WTC11 (cell line): ENCODE measurements around the gene TTC28.

Source experiments
- ATF2 ChIP-seq: sonication (generic); formaldehyde crosslinking; IDR thresholded peaks from 2 replicates; pipeline ENCODE4 v1.8.1; 2022; ENCODE audit warnings: low read depth, missing genetic modification reagents, borderline replicate concordance
- CREB1 ChIP-seq: sonication (generic); formaldehyde crosslinking; IDR thresholded peaks from 2 replicates; pipeline ENCODE4 v1.8.0; 2023; ENCODE audit warnings: mild to moderate bottlenecking, missing genetic modification reagents
- CTCF ChIP-seq: fragments of 200-600 bp; IDR thresholded peaks from 2 replicates; pipeline ENCODE4 v1.8.0; 2022; ENCODE audit warnings: antibody characterized with exemption
- ETV6 ChIP-seq: sonication (generic); formaldehyde crosslinking; IDR thresholded peaks from 2 replicates; pipeline ENCODE4 v1.8.1; 2022; ENCODE audit warnings: mild to moderate bottlenecking, missing genetic modification reagents
- FOXK1 ChIP-seq: sonication (generic); formaldehyde crosslinking; IDR thresholded peaks from 2 replicates; pipeline ENCODE4 v1.8.0; 2022; ENCODE audit warnings: mild to moderate bottlenecking, moderate library complexity, missing genetic modification reagents
- JAZF1 ChIP-seq: fragments of 250-450 bp; sonication (Bioruptor Pico); IDR thresholded peaks from 2 replicates; pipeline ENCODE4 v1.9.0; 2021; ENCODE audit warnings: moderate library complexity, mild to moderate bottlenecking, inconsistent platforms
- MAX ChIP-seq: sonication (generic); formaldehyde crosslinking; IDR thresholded peaks from 2 replicates; pipeline ENCODE4 v1.8.0; 2022; ENCODE audit warnings: mild to moderate bottlenecking, missing genetic modification reagents
- MLX ChIP-seq: sonication (generic); formaldehyde crosslinking; IDR thresholded peaks from 2 replicates; pipeline ENCODE4 v1.8.1; 2023; ENCODE audit warnings: mild to moderate bottlenecking, missing genetic modification reagents, moderate library complexity
- NR1H2 ChIP-seq: sonication (generic); formaldehyde crosslinking; IDR thresholded peaks from 2 replicates; pipeline ENCODE4 v1.9.0; 2021; ENCODE audit warnings: mild to moderate bottlenecking, moderate library complexity, missing genetic modification reagents
- NR2C2 ChIP-seq: sonication (generic); formaldehyde crosslinking; IDR thresholded peaks from 2 replicates; pipeline ENCODE4 v1.8.0; 2022; ENCODE audit warnings: mild to moderate bottlenecking, missing genetic modification reagents
- USF1 ChIP-seq: sonication (generic); formaldehyde crosslinking; IDR thresholded peaks from 2 replicates; pipeline ENCODE4 v1.8.0; 2022; ENCODE audit warnings: mild to moderate bottlenecking, missing genetic modification reagents
- TF ChIP-seq, protein P1 (sequence below): sonication (generic); formaldehyde crosslinking; IDR thresholded peaks from 2 replicates; pipeline ENCODE4 v1.8.0; 2022; ENCODE audit warnings: mild to moderate bottlenecking, missing genetic modification reagents

DNA sequence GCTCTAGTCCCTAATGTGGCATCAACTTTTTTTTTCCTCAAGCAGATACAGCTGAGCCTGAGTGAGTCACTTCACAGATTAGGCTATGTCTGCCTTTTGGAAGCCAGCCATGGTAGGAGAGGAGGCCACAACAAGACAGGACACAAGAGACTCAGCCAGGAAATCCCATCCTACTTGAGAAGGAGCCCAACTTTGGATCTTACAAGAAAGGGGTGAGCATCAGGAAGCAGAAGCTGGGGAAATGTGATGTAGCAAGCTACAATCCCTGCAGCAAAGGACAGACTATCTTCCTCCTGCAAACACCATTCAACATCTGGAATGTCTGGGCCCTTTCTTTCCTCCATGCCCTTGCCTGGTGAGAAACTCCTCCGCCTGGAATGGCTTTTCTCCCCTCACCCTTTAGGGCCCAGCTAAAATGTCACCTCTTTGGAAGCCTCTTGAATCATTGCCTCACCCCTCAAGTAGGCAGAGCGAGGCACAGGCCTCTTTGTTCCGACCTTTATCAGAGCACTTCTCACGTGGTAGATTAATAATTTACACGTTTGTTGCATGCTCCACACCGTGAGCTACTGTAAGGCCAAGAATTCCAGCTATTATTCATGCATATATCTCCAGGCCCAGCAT, 604.2 kb downstream of the TTC28 start:
- TF ChIP-seq CTCF, result no peak
- TF ChIP-seq ATF2, result no peak
- TF ChIP-seq MAX (CRISPR knock-in tag), result no peak
- TF ChIP-seq CREB1, result no peak
- TF ChIP-seq FOXK1 (CRISPR knock-in tag), result no peak
- no peak for TF ChIP-seq USF1
- TF ChIP-seq NR2C2, result no peak
- TF ChIP-seq MLX (CRISPR knock-in tag), result no peak
- no peak for TF ChIP-seq JAZF1 (CRISPR knock-in tag)
- TF ChIP-seq NR1H2 (CRISPR knock-in tag), result no peak
- no peak for TF ChIP-seq ETV6 (CRISPR knock-in tag)
- TF ChIP-seq, protein P1, sequence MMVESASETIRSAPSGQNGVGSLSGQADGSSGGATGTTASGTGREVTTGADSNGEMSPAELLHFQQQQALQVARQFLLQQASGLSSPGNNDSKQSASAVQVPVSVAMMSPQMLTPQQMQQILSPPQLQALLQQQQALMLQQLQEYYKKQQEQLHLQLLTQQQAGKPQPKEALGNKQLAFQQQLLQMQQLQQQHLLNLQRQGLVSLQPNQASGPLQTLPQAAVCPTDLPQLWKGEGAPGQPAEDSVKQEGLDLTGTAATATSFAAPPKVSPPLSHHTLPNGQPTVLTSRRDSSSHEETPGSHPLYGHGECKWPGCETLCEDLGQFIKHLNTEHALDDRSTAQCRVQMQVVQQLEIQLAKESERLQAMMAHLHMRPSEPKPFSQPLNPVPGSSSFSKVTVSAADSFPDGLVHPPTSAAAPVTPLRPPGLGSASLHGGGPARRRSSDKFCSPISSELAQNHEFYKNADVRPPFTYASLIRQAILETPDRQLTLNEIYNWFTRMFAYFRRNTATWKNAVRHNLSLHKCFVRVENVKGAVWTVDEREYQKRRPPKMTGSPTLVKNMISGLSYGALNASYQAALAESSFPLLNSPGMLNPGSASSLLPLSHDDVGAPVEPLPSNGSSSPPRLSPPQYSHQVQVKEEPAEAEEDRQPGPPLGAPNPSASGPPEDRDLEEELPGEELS (CRISPR knock-in tag), result no peak
